NCI-H2196 treated with DMSO at 0.1 percent for 48 hours (cell line): ENCODE measurements around the gene TMEM201.
"Not testable (repeated sequence)": the region's sequence is repeated elsewhere in the genome, so short reads cannot be mapped to it uniquely, and the experiment has no call there.

Experiments used
- DNase-seq: peaks from one replicate; lab custom pipeline; 2025; ENCODE audit not compliant: unreplicated experiment; lab: John Stamatoyannopoulos, UW

The TMEM201 gene, protein sequence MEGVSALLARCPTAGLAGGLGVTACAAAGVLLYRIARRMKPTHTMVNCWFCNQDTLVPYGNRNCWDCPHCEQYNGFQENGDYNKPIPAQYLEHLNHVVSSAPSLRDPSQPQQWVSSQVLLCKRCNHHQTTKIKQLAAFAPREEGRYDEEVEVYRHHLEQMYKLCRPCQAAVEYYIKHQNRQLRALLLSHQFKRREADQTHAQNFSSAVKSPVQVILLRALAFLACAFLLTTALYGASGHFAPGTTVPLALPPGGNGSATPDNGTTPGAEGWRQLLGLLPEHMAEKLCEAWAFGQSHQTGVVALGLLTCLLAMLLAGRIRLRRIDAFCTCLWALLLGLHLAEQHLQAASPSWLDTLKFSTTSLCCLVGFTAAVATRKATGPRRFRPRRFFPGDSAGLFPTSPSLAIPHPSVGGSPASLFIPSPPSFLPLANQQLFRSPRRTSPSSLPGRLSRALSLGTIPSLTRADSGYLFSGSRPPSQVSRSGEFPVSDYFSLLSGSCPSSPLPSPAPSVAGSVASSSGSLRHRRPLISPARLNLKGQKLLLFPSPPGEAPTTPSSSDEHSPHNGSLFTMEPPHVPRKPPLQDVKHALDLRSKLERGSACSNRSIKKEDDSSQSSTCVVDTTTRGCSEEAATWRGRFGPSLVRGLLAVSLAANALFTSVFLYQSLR

GRCh38 chr1:9588551-9589143 lies at the start of gene TMEM201:
Gene TMEM201 (plus strand): TSS chr1:9588911. CDS start chr1:9588931, 20 bp downstream.
- peak; percentile 83 for DNase-seq

DNA sequence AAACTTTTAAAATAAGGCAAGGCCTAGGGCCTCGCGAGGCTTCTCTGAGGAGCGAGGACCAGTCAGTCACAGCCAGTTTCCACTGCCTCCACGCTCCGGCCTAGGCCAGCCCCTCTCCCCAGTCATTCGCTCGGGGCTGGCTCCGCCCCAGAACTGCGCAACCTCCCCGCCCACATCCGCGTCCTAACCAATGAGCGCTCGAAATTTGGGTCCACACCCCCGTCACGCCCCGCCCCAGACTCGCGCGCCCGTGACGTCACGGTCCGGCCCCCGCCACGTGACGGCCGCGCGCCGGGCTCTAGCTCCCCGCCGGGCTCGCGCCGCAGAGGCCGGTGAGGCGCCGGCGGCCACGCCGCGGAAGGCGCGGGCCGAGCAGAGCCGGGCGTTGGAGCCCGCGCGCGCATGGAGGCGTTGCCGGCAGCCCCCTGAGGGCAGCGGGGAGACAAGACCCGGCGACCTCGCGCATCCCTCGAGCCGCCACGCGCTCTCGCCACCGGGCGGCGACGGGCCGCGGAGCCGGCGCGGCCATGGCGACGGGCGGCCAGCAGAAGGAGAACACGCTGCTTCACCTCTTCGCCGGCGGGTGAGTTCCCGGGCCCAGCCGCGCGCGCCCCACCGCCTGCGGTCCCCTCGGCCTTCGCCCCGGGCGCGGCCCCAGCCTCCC lies 49.4 kb upstream of the TMEM201 start, which contains the start of gene SLC25A33:
SLC25A33 (plus strand) TSS at position 301 of the 664 bp plus-strand sequence; CDS start at position 528, 227 bp downstream.
- peak; percentile 89 for DNase-seq

GRCh38 chr1:9539829-9540550 lies 48.7 kb upstream of the TMEM201 start:
- DNase-seq = no peak

DNA sequence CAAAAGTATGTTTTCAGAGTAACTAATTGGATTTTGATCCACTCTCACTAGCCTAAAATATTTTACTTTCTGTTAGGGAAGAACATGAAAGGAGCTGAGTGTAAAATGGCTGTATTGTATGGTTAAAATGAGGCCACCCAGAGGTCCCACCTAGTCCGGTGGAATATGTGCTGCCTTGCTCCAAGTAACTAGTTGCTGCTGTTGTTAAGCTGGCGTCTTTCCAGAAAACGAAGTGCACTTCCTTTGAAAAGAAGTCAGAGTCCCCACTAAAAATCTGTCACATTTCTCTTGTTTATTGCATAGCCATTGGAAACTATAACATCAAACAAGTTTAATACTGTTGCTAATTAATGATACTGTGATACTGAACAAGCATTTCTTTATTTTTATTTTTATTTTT lies 46.3 kb upstream of the TMEM201 start:
- DNase-seq = no peak

- no peak for DNase-seq
These were observed 43.8 kb upstream of the TMEM201 start for GRCh38 chr1:9544926-9545325.

GRCh38 chr1:9549955-9550546 lies 38.7 kb upstream of the TMEM201 start:
- DNase-seq = no peak

DNA sequence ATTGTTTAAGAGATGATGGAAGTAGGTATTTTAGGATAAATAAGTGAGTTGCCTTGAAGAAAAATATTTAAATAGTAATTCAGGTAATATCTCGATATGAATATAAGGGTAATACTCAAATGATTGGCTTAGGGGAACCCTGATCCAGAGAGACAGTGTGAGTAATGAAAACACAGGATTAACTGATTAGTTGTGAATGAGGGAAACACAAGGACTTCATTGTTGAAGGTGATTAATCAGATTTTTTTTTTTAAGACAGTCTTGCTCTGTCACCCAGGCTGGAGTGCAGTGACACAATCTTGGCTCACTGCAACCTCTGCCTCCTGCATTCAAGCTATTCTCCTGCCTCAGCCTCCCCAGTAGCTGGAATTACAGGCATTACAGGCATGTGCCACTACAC lies 36.7 kb upstream of the TMEM201 start:
- no peak for DNase-seq

- DNase-seq = no peak
These were observed 35.0 kb upstream of the TMEM201 start for GRCh38 chr1:9553736-9554144.

GRCh38 chr1:9555942-9556341 lies 32.8 kb upstream of the TMEM201 start:
- DNase-seq = no peak

GRCh38 chr1:9557624-9558023 lies 31.1 kb upstream of the TMEM201 start:
- no peak for DNase-seq

DNA sequence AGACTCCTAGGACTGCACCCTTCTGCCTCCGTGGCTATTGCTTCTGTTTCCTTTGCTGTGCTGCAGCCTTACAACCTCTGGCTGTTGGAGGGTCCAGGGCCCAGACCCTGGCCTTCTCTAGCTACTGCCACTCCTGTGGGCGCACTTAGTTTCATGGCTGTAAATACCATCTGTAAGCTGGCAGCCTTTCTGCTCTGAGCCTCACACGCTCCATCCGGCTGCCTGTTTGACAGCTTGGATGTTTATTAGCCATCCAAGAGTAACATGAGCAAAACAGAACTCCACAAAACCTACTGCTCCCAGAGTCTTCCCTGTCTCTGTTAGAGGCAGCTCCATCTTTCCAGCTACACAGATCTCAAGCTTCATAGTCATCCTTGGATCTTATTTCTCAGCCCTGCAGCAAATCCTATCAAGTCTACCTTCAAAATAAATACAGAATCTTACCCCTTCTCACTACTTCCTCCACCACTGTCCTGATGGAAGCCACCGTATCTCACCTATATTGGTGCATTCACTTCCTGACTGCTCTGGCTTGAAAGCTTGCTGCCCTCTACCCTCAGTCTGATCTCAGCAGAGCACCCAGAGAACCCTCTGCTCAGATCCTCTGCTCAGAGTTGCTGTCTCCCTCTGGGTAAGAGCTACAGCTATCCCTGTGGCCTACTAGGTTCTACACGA lies 30.3 kb upstream of the TMEM201 start:
- DNase-seq = no peak

- no peak for DNase-seq
These were observed 29.7 kb upstream of the TMEM201 start for GRCh38 chr1:9558946-9559545.

DNA sequence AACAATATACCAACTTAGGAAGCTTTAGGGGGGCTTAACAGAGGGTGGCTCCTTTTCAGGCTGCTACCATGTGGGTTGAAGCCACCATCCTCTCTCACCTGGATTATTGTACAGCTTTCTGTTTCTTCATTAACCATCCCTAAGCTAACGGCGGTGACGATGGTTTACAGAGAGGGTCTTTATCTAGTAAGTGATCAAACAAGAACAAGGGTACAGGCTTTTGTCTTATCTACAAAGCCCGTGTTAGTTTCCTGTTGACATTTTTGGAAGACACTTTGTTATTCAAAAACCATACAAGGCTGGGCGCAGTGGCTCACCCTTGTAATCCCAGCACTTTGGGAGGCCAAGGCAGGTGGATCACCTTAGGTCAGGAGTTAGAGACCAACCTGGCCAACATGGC lies 29.0 kb upstream of the TMEM201 start:
- no peak for DNase-seq

GRCh38 chr1:9560090-9560489 lies 28.6 kb upstream of the TMEM201 start:
- not testable (repeated sequence) for DNase-seq

GRCh38 chr1:9561429-9561828 lies 27.3 kb upstream of the TMEM201 start:
- DNase-seq = peak; percentile 55

GRCh38 chr1:9569267-9569666 lies 19.4 kb upstream of the TMEM201 start:
- DNase-seq = no peak

- DNase-seq = not testable (repeated sequence)
These were observed 17.7 kb upstream of the TMEM201 start for GRCh38 chr1:9570886-9571529.

- DNase-seq = no peak
These were observed 15.0 kb upstream of the TMEM201 start for GRCh38 chr1:9573723-9574122.

DNA sequence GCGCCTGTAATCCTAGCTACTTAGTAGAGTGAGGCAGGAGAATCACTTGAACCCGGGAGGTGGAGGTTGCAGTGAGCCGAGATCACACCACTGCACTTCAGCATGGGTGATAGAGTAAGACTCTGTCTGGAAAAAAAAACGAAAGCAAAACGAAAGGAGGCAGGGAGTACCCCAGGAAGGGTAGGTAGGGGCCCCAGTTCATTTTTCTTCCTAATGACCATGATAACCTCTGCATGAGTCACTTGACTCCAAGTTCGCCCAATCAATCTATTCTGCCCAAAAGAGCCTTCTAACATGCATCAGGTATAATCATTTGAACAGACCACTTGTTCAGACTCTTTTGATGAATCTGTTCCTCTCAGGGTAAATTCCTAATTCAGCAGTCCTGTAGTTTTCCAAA lies 13.2 kb upstream of the TMEM201 start:
- DNase-seq = no peak
